AG09319 (cell line): ENCODE results near the gene PTPN7.
"Not testable (repeated sequence)": the region's sequence is repeated elsewhere in the genome, so short reads cannot be mapped to it uniquely, and the experiment has no call there.

Experiments used
- DNase-seq: peaks from one replicate; pipeline ENCODE4 v3.0.0-alpha.2; 2010; ENCODE audit warnings: low read depth; ENCODE audit errors: extremely low read depth
- CTCF ChIP-seq: IDR thresholded peaks from 2 replicates; pipeline ENCODE4 v1.5.1; 2011; ENCODE audit warnings: low read depth, mild to moderate bottlenecking, inconsistent platforms, low read length, moderate library complexity

PTPN7 gene

GRCh38 chr1:202143011-202143767 is 17.2 kb downstream of the PTPN7 start:
- no peak for TF ChIP-seq CTCF
- DNase-seq = no peak

GRCh38 chr1:202141468-202141867 is 18.9 kb downstream of the PTPN7 start:
- DNase-seq = not testable (repeated sequence)

GRCh38 chr1:202140833-202141232 is 19.6 kb downstream of the PTPN7 start:
- no peak for DNase-seq
- no peak for TF ChIP-seq CTCF

- TF ChIP-seq CTCF = peak; percentile 87
- peak; percentile 23 for DNase-seq
Measured at GRCh38 chr1:202135221-202135721, 25.1 kb downstream of the PTPN7 start.

- no peak for TF ChIP-seq CTCF
- no peak for DNase-seq
Measured at GRCh38 chr1:202134645-202135172, 25.7 kb downstream of the PTPN7 start.

GRCh38 chr1:202133989-202134388 is 26.4 kb downstream of the PTPN7 start:
- TF ChIP-seq CTCF = no peak
- no peak for DNase-seq

GRCh38 chr1:202133496-202133895 is 26.9 kb downstream of the PTPN7 start:
- no peak for DNase-seq
- TF ChIP-seq CTCF = no peak
